ENCODE measurements around the gene PAXIP1.

GRCh38 chr7:154906736-154907355, 96.1 kb downstream of the PAXIP1 start:
- no peak for TF ChIP-seq EZH2 (IDR thresholded peaks at IDR 0.05; ENCODE audit: borderline replicate concordance, control insufficient read depth, low read depth, low read length)
- no peak for TF ChIP-seq ZBED1 (IDR thresholded peaks at IDR 0.05; ENCODE audit: borderline replicate concordance)
- TF ChIP-seq NFXL1 (IDR thresholded peaks at IDR 0.05; ENCODE audit: borderline replicate concordance) = no peak
- TF ChIP-seq CTCF (IDR thresholded peaks at IDR 0.05 in 2 of 3, conservative IDR thresholded peaks at IDR 0.05 in 1 of 3; ENCODE audit: control insufficient read depth in 2 of 3, extremely low read depth in 1 of 3, insufficient read depth in 1 of 3, low read depth in 3 of 3, low read length in 3 of 3) = no peak
- TF ChIP-seq TBL1XR1 (IDR thresholded peaks at IDR 0.05; ENCODE audit: low read depth, low read length) = no peak
- TF ChIP-seq MTA3 (IDR thresholded peaks at IDR 0.05; ENCODE audit: borderline replicate concordance, low read length) = no peak
- TF ChIP-seq WRNIP1 (IDR thresholded peaks at IDR 0.05; ENCODE audit: borderline replicate concordance, low read depth, low read length) = no peak
- TF ChIP-seq USF2 (IDR thresholded peaks at IDR 0.05; ENCODE audit: borderline replicate concordance, low read depth, low read length) = no peak
- TF ChIP-seq NRF1 (conservative IDR thresholded peaks at IDR 0.05; ENCODE audit: low read depth, low read length) = no peak

Data from GM12878 (cell line).